Mononuclear cell (primary cell): ENCODE data around the gene ERF. TPM values are rescaled to one million over a fixed set of nuclear protein-coding genes. Genes with fewer than 3 reads are reported as not detected.

Experiments
- H3K27me3 ChIP-seq: 2 replicates; pipeline ENCODE4 v1.6.0; 2011; ENCODE audit warnings: low read length, control low read depth; ENCODE audit not compliant: insufficient read depth
- H3K4me1 ChIP-seq: 2 replicates; pipeline ENCODE4 v1.5.1; 2011; ENCODE audit warnings: mild to moderate bottlenecking, low read length, control low read depth; ENCODE audit not compliant: insufficient read depth
- H3K4me3 ChIP-seq: 2 replicates; pipeline ENCODE4 v1.5.1; 2011; ENCODE audit warnings: mild to moderate bottlenecking, low read length, moderate library complexity
- H3K9me3 ChIP-seq: 2 replicates; pipeline ENCODE4 v1.5.1; 2011; ENCODE audit warnings: low read depth, mild to moderate bottlenecking, control low read depth, low read length
- total RNA-seq: library from RNA; depleted of rRNA; stranded (reverse); fragments of >200 nt; gene quantifications from one replicate; pipeline ENCODE4 v1.2.3, GENCODE V29; 2012

Gene ERF
- total RNA-seq = 35.2 TPM

GRCh38 chr19:42254850-42255765 lies at the start of gene ERF:
ERF (minus strand) TSS chr19:42255128; CDS start chr19:42254999, 129 bp downstream.
- Histone ChIP-seq H3K9me3 (no peaks in the 10 kb centered on the region), H3K4me3 (peak within 1 kb of the TSS; percentile 97), H3K27me3 (no peaks in the 10 kb centered on the region), H3K4me1 (peaks cover 39% of the 10 kb centered on the region)

GRCh38 chr19:42303876-42304275 lies 48.9 kb upstream of the ERF start:
- H3K4me3 ChIP-seq = no peak overlapping the region
- H3K4me1 ChIP-seq = peaks cover 20% of the 10 kb centered on the region
- no peaks in the 10 kb centered on the region for H3K27me3 ChIP-seq
- H3K9me3 ChIP-seq = no peaks in the 10 kb centered on the region

- H3K9me3 ChIP-seq = no peaks in the 10 kb centered on the region
- peaks cover 20% of the 10 kb centered on the region for H3K4me1 ChIP-seq
- H3K4me3 ChIP-seq = no peak overlapping the region
- H3K27me3 ChIP-seq = no peaks in the 10 kb centered on the region
Observed at GRCh38 chr19:42303101-42303464, 48.2 kb upstream of the ERF start.

DNA sequence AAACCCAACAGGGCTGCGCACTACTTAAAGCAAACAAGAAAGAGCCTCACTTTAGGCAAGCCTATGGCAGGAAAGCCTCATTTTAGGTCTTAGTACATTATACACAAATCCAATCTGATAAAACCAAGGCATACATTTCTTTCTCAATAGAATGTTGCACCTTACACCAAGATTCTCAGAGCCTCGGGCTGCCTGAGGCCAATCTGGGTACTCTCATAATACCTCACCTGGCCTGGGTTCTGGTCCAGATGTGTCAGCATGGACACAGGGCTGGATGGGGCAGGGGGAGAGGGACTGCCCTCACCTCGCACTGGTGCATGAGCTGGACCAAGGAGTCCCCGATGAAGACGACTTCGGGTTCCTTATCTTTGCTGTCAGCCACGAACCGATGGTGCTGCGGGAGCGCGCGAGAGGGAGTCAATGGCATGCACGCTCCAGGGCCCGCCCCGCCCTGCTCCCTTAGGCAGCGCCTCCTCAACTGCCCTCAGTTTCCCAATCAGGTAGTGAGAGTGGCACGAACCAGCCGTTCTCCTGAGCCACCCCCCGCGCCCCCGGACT lies 46.8 kb upstream of the ERF start, which contains the start of gene PRR19:
Gene PRR19 (plus strand): TSS at position 487 of the 558 bp plus-strand sequence. CDS start 7,453 bp downstream, outside the sequence.
- Histone ChIP-seq H3K4me1 (peaks cover 20% of the 10 kb centered on the region), H3K4me3 (peak within 1 kb of the TSS; percentile 56)

GRCh38 chr19:42297039-42297438 lies 42.1 kb upstream of the ERF start:
- no peaks in the 10 kb centered on the region for H3K27me3 ChIP-seq
- H3K4me1 ChIP-seq = peaks cover 8% of the 10 kb centered on the region
- no peaks in the 10 kb centered on the region for H3K9me3 ChIP-seq
- H3K4me3 ChIP-seq = no peak overlapping the region

More for the DNA sequence above, 46.8 kb upstream of the ERF start, which contains the start of gene PRR19:
- Histone ChIP-seq H3K27me3 (no peaks in the 10 kb centered on the region), H3K9me3 (no peaks in the 10 kb centered on the region)

- Histone ChIP-seq H3K4me1 (no peaks in the 10 kb centered on the region), H3K4me3 (no peak overlapping the region), H3K27me3 (no peaks in the 10 kb centered on the region), H3K9me3 (no peaks in the 10 kb centered on the region)
Observed at GRCh38 chr19:42295831-42296525, 41.0 kb upstream of the ERF start.

DNA sequence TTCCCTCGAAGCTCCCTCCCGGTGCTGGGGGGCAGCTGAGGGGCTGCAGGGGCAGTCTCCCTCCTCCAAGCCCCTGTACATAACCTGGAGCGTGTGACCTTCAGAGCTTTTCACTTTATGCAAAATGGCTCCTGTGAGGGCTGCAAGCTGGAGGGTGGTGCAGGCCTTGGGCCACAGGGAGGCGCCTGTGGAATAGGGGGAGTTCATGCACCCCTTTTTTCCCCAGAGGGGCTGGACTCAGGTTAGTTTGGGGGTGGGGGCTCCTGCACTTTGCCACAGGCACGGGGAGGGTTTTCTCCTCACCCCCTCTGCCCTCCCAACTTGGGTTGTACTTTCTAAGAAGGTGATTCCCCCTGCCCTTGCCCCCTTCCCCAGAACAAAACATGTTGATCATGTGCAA lies 40.4 kb upstream of the ERF start:
- Histone ChIP-seq H3K9me3 (no peaks in the 10 kb centered on the region), H3K4me3 (no peak overlapping the region), H3K27me3 (no peaks in the 10 kb centered on the region), H3K4me1 (no peaks in the 10 kb centered on the region)

- Histone ChIP-seq H3K4me1 (no peaks in the 10 kb centered on the region), H3K4me3 (no peak overlapping the region), H3K27me3 (no peaks in the 10 kb centered on the region), H3K9me3 (no peaks in the 10 kb centered on the region)
Observed at GRCh38 chr19:42294471-42295137, 39.7 kb upstream of the ERF start.

DNA sequence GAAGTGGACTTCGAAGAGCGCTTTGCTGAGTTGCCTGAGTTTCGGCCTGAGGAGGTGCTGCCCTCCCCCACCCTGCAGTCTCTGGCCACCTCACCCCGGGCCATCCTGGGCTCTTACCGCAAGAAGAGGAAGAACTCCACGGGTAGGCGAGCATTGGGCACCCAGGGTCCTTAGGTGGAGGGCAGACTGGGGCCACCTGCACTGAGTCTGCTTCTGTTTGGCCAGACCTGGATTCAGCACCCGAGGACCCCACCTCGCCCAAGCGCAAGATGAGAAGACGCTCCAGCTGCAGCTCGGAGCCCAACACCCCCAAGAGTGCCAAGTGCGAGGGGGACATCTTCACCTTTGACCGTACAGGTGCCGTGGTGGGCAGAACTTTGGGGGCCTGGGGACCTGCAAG lies 39.0 kb upstream of the ERF start:
- no peaks in the 10 kb centered on the region for H3K4me1 ChIP-seq
- no peaks in the 10 kb centered on the region for H3K9me3 ChIP-seq
- H3K4me3 ChIP-seq = no peak overlapping the region
- H3K27me3 ChIP-seq = no peaks in the 10 kb centered on the region

DNA sequence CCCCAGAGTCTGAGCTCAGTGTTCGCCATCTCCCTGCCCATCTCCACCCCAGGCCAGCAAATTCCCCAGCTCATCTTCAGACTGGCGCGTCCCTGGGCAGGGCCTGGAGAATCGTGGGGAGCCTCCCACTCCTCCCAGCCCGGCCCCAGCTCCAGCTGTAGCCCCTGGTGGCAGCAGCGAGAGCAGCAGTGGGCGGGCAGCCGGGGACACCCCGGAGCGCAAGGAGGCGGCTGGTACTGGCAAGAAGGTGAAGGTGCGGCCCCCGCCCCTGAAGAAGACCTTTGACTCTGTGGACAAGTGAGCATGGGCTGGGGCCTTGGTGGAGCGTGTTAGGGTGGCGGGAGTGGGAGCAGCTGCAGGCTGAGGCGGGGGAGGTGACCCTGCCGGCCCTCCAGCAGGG lies 38.6 kb upstream of the ERF start:
- no peaks in the 10 kb centered on the region for H3K27me3 ChIP-seq
- no peak overlapping the region for H3K4me3 ChIP-seq
- no peaks in the 10 kb centered on the region for H3K9me3 ChIP-seq
- H3K4me1 ChIP-seq = no peaks in the 10 kb centered on the region

- Histone ChIP-seq H3K9me3 (no peaks in the 10 kb centered on the region), H3K4me3 (no peak overlapping the region), H3K27me3 (no peaks in the 10 kb centered on the region), H3K4me1 (no peaks in the 10 kb centered on the region)
Observed at GRCh38 chr19:42292963-42293362, 38.0 kb upstream of the ERF start.

DNA sequence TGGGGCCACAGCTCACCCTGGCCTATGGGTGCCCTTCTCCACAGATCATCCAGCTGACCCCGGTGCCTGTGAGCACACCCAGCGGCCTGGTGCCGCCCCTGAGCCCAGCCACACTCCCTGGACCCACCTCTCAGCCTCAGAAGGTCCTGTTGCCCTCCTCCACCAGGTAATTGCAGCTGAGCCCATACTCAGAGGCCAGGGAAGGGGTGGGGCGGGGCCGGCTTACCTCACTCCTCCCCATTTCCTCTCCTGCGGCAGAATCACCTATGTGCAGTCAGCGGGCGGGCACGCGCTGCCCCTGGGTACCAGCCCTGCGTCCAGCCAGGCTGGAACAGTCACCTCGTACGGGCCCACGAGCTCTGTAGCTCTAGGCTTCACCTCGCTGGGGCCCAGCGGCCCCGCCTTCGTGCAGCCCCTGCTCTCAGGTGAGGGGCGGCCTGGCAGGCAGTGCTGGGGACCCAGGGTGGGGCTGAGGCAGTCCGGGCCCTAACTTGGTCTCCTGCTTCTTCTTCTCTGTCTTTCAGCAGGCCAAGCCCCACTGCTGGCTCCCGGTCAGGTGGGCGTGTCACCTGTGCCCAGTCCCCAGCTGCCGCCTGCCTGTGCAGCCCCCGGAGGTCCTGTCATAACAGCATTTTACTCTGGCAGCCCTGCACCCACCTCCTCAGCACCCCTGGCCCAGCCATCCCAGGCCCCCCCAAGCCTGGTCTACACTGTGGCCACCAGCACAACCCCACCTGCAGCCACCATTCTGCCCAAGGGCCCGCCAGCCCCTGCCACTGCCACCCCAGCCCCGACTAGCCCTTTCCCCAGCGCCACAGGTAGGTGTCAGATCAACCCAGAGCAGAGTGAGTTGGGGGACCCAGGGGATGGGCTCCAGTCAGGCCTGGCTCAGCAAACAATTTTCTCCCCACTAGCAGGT lies 37.4 kb upstream of the ERF start:
- Histone ChIP-seq H3K4me1 (no peaks in the 10 kb centered on the region), H3K27me3 (no peaks in the 10 kb centered on the region), H3K9me3 (no peaks in the 10 kb centered on the region), H3K4me3 (no peak overlapping the region)

- Histone ChIP-seq H3K27me3 (no peaks in the 10 kb centered on the region), H3K4me3 (no peak overlapping the region), H3K4me1 (peaks cover 5% of the 10 kb centered on the region), H3K9me3 (no peaks in the 10 kb centered on the region)
Observed at GRCh38 chr19:42291435-42291810, 36.5 kb upstream of the ERF start.
